Uterus (tissue), 2 donors: ENCODE measurements around the gene LCTL.

Experiments used
- POLR2A ChIP-seq, 2 donors: fragments of 450-650 bp; IDR thresholded peaks; one replicate each; pipeline ENCODE4 v1.6.1; 2016; ENCODE audit warnings: antibody characterized with exemption in 2 of 2, mild to moderate bottlenecking in 1 of 2, moderate library complexity in 1 of 2
- TF ChIP-seq, protein P1 (sequence below), 4 experiments: fragments of 200-600 bp in 2 of 4; fragments of 450-650 bp in 2 of 4; sonication (generic) in 2 of 4; IDR thresholded peaks; one replicate each; pipeline ENCODE4 v1.5.1; 2016 to 2019; ENCODE audit warnings: antibody characterized with exemption in 4 of 4, mild to moderate bottlenecking in 2 of 4, moderate library complexity in 1 of 4

GRCh38 chr15:66595332-66595731 is 29.5 kb upstream of the LCTL start:
- TF ChIP-seq, protein P1, sequence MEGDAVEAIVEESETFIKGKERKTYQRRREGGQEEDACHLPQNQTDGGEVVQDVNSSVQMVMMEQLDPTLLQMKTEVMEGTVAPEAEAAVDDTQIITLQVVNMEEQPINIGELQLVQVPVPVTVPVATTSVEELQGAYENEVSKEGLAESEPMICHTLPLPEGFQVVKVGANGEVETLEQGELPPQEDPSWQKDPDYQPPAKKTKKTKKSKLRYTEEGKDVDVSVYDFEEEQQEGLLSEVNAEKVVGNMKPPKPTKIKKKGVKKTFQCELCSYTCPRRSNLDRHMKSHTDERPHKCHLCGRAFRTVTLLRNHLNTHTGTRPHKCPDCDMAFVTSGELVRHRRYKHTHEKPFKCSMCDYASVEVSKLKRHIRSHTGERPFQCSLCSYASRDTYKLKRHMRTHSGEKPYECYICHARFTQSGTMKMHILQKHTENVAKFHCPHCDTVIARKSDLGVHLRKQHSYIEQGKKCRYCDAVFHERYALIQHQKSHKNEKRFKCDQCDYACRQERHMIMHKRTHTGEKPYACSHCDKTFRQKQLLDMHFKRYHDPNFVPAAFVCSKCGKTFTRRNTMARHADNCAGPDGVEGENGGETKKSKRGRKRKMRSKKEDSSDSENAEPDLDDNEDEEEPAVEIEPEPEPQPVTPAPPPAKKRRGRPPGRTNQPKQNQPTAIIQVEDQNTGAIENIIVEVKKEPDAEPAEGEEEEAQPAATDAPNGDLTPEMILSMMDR (IDR thresholded peaks at IDR 0.05): no peak
- no peak for TF ChIP-seq POLR2A (IDR thresholded peaks at IDR 0.05)
